ENCODE measurements around the gene GFRA1.

DNA sequence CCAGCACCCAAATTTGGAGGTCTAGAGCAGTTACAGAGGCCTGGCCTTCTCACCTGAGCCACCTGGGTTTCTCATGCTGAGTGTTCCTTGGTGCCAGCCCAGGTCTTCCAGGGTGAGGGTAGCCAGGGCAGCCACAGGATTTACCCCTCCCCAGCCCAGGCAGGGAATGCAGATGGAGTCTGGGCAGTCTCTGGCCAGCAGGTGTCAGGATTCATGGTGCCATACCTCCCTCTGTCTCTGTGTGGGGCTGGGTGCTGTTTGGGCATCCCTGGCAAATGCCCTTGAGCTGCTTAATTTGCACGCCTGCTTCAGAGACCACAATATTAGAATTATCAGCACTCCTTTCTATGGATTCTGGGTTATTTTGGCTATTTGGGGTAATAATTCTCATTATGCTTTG lies 246.7 kb downstream of the GFRA1 start:
- TF ChIP-seq, protein P1, sequence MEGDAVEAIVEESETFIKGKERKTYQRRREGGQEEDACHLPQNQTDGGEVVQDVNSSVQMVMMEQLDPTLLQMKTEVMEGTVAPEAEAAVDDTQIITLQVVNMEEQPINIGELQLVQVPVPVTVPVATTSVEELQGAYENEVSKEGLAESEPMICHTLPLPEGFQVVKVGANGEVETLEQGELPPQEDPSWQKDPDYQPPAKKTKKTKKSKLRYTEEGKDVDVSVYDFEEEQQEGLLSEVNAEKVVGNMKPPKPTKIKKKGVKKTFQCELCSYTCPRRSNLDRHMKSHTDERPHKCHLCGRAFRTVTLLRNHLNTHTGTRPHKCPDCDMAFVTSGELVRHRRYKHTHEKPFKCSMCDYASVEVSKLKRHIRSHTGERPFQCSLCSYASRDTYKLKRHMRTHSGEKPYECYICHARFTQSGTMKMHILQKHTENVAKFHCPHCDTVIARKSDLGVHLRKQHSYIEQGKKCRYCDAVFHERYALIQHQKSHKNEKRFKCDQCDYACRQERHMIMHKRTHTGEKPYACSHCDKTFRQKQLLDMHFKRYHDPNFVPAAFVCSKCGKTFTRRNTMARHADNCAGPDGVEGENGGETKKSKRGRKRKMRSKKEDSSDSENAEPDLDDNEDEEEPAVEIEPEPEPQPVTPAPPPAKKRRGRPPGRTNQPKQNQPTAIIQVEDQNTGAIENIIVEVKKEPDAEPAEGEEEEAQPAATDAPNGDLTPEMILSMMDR (IDR thresholded peaks at IDR 0.05; ENCODE audit: insufficient read depth, low read length, poor library complexity, severe bottlenecking): no peak
- no peak for TF ChIP-seq EZH2phosphoT487 (conservative IDR thresholded peaks at IDR 0.05; ENCODE audit: low read length)
